GM21447 (cell line): ENCODE data around the gene PRKCI.
"Not testable (repeated sequence)": the region's sequence is repeated elsewhere in the genome, so short reads cannot be mapped to it uniquely, and the experiment has no call there.

Source experiments
- ATAC-seq: cut with Tn5 transposase; IDR thresholded peaks from one replicate; pipeline ENCODE4 v1.9.1; 2021; ENCODE audit not compliant: unreplicated experiment

PRKCI gene

GRCh38 chr3:170331143-170331542 is 108.9 kb downstream of the PRKCI start:
- no peak for ATAC-seq

GRCh38 chr3:170337420-170337819 is 115.2 kb downstream of the PRKCI start:
- no peak for ATAC-seq

- ATAC-seq, result no peak
These were observed 116.6 kb downstream of the PRKCI start for GRCh38 chr3:170338690-170339340.

GRCh38 chr3:170342273-170342672 is 120.0 kb downstream of the PRKCI start:
- ATAC-seq, result not testable (repeated sequence)

- ATAC-seq, result not testable (repeated sequence)
These were observed 121.6 kb downstream of the PRKCI start for GRCh38 chr3:170343859-170344258.

GRCh38 chr3:170344971-170345370 is 122.7 kb downstream of the PRKCI start:
- ATAC-seq, result no peak

GRCh38 chr3:170346481-170347392 is 124.5 kb downstream of the PRKCI start:
- no peak for ATAC-seq

- peak; percentile 58 for ATAC-seq
These were observed 128.5 kb downstream of the PRKCI start for GRCh38 chr3:170350515-170351413.

GRCh38 chr3:170352936-170353335 is 130.7 kb downstream of the PRKCI start:
- ATAC-seq, result no peak

GRCh38 chr3:170353485-170353884 is 131.3 kb downstream of the PRKCI start:
- ATAC-seq, result no peak

GRCh38 chr3:170354760-170355159 is 132.5 kb downstream of the PRKCI start:
- ATAC-seq, result no peak
